Endometrium (tissue), 2 donors: ENCODE measurements around the gene BRD3OS.

Source experiments
- FAIRE-seq: peaks from 2 replicates; lab custom pipeline; 2012; peaks lifted over from hg19 to GRCh38; lab: Jason Lieb, UNC
- donor health status: control.
- donor health status: control.

The BRD3OS gene

DNA sequence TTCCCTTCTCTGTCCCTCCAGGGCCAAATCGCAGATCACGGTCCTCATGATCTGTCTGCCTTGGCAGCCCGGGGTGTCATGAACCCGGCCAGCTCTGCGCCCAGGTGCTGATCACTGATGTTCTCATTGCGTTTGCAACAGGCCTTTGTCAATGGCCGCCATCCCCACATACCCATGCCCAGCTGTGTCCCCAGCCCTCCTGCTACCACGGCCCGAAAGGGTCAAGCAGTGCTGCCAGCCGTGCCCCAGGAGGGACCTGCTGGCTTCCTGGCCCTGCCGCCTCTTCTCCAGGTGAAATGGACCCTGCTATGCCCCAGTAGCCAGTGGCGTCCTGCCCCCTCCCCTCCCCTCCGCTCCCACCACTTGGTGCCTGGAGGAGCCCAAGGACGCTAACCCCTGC is 20.4 kb upstream of the BRD3OS start:
- no peak for FAIRE-seq

DNA sequence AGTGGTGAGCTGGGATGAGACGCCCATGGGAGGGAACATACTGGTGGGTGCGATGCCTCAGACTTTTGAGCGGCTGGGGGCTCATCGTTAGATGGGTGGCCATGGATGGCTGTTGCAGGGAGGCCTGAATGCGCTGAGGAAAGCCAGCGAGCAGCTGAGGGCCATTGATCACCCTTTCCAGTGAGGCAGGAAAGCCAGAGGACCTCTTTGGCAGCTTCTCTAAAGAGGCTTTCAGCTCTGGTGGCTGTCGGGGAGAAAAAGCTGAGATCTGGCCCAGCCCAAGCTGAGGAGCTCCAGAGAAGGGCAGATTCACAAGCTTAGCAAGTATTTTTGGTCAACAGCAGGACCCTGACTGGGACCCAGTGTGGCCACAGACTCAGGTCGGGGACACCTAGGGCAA is 19.9 kb upstream of the BRD3OS start:
- FAIRE-seq: no peak

DNA sequence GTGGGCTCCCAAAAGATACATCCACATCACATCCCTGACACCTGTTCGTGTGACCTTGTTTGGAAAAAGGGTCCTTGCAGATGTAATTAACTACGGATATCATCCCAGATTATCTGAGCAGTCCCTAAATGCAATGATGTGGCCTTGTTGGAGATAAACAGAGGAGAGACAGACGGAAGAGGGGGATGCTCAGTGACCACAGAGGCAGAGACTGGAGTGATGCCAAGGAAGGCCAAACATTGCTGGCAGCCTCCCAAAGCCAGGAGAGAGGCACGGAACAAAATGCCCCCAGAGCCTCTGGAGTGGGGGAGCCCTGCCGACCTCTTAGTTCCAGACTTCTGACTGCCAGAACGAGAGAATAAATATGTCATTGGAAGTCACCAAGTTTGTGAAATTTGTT is 18.1 kb upstream of the BRD3OS start:
- FAIRE-seq: no peak

DNA sequence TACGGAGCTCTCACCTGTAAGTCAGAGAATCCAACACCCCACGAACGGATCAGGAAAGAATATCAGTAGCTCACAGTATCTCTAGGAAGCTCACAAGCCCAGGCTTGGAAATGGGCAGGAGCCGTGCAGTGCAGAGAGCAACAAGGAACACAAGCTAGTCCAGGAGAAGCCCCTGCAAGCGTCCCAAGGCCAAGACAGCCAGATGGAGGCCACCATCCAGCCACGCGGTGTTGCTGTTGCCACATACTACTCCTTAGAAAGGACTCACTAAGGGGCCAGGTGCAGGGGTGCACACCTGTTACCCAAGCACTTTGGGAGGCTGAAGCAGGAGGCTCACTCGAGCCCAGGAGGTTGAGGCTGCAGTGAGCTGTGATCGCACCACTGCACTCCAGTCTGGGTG is 17.7 kb upstream of the BRD3OS start:
- FAIRE-seq: no peak

DNA sequence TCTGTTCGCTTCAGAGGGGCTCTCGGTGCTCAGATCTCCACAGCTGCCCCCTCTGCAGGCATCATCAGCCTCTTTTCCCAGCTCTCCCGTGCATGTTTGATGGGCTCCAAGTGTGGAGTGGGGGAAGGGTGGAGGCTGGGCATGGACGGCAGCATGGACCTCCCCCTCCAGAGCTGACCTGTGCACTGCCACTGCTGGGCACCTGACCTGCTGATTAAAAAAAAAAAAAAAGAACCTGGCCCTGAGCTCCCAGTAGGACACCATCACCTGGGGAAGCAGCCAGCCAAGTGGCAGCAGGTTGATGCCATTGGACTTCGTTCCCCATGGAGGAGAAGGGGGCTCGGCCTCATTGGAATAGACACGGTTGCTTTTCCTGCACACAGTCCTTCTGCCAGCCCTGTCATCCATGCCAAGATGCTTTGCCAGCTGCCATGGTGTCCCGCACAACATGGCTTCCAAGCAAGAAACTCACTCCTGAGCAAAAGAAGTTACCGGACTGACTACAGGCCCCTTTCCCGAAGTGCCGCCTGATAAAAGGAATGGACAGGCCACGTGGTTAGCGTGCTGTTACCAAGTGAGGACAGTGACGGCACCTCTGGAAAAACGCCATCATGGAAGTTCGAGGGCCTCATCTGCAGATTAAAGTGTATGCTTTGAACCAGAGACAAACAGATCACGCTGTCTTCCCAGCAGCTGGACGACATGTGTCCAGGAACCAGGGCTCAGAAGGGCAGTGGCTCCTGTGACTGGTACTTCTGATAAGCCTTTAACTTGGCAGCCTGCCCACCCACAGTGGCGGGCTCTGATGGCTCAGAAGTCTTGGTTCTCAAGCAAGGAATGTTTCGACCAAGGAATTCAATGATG is 14.7 kb upstream of the BRD3OS start:
- FAIRE-seq: no peak

DNA sequence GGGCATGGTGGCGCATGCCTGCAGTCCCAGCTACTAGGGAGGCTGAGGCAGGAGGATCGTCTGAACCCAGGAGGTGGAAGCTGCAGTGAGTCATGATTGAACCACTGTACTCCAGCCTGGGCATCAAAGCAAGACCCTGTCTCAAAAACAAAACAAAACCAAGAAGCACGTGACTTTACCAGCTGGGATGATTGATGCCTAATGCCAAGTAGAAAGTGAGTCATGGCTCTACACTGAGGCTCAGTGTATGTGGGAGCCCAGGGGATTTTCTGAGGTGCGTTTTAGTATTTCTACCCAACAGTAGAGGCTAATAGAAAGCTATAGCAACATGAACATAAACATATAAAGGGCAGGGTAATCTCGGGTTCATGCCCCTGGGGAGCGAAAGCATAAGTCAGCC is 13.9 kb upstream of the BRD3OS start:
- FAIRE-seq: no peak

DNA sequence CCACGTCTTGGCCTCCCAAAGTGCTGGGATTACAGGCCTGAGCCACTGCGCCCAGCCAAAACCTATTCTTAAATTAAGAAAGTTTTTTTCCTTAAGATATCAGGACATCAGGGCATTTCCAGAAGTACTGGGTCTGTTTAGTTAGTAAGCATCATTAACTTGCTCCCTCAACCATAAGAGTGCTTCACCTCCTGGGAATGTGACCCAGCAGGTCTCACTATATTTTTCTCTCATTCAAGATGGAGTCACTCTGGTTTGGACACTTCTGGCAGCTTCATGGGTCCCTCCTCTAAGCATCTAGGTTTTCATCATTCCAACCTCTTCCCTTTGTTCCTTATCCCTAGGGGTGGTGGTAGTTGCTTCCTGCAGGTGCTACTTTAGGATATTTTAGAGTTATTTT is 10.3 kb upstream of the BRD3OS start:
- no peak for FAIRE-seq

DNA sequence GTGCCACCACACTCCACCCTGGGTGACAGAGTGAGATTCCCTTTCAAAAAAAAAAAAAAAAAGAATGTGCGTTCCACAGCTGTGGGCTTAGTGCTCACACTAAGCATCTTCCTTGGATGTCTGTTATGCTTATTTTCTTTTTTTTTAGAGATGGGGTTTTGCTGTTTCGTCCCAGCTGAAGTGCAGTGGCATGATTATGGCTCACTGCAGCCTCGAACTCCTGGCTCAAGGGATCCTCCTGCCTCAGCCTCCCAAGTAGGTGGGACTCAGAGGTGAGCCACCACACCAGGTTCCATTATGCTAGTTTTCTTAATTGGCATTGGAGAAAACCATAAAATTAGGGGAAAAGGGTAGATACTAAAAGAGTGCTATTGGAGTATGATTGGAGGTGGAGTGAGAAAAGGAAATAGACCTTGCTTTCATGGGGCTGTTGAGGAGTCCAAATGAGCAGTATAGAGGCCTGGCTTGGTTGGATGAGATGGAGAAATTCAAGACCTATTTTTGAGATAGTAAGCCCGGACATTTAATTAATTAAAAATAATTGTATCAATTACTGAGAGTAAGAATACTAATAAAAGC is 978 bp upstream of the BRD3OS start:
- FAIRE-seq: no peak

DNA sequence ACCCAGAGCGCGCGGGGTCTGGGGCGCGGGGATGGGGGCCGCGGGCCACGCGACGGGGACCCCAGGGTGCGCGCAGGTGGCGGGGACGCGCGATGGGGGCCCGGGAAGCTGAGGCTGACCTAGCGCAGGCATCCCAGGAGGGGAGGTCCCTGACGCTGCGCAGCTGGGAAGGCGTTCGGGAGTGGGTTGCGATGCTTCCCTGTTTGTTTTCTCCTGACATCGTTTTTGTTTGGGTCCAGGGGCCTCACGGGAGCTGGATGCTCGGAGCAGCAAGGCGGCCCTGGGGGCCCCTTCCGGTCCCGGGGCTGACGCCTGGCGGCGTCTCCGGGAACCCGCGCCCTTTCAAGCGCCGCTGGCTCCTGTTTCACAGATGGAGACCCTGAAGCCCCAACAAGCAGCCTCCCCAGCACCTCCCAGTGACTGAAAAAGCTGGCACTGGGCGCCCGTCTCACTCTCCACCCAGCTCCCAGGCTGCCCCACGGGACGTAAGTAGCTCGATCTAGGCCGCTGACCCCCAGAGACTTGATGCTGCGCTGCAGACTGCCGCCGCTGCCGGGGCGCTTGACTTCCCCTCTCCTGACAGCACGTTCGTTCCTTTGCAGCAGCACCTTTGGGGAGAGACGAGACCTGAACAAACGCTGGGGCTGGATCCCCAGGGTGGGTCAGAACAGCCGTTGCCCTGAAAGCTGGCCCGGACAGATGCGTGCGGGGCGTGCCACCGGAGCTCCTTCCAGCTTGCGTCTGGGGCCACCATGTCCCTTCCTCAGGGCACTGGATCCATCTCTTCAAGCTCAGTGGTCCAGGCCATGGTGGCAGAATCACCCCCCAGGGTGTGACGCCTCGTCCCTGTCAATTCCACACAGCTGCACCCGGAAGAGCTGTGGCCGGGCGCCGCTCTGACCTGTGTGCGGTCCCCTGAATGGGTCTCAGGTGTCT is 593 bp downstream of the BRD3OS start:
- FAIRE-seq: no peak

DNA sequence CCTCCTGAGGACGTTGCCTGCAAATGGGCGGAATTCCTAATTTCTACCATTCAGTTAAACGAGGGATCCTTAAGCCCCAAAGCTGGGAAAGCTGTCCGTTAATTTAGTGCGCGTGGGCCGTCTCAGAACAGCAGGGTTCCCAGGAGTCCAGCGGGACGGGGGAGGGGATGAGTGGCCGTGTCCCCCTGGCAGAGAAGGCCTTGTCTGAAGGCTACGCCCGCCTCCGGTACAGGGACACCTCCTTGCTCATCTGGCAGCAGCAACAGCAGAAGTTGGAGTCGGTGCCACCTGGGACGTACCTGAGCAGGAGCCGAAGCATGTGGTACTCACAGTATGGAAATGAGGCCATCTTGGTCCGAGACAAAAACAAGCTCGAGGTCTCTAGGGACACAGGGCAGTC is 1.3 kb downstream of the BRD3OS start:
- no peak for FAIRE-seq

DNA sequence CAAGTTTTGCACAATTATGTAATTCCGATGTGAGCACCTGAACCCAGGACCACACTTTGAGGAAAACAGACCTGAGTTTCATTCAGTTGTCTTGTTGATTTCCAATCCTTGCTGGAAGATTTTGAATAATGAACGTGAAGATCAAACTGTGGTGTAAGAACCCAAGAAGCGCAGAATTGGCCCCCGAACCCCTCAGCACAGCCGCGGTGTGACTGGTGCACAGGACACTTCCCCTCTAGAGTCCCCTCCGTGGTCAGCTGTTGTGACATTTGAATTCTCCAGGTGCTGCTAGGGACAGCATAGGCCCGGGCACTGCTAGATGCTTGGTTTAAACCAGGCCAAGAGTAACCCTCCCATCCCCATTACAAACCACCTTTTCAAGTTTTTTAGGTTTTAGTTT is 1.7 kb downstream of the BRD3OS start:
- FAIRE-seq: no peak

DNA sequence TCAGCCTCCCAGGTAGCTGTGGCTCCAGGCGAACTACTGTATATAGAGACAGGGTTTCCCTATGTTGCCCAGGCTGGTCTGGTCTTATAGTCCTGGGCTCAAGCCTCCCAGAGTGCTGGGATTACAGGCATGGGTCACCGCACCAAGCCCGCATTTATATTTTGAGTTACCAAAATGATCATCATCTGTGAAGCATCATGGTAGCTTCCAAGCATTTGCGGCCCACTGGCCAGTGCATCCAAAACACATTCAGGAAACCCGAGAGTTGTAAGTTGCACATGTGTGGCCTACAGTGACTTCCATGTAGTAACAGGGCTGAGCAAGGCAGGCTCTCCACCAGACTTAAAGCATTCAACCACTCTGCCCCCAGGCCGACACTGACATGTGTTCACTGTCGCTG is 2.3 kb downstream of the BRD3OS start:
- no peak for FAIRE-seq

DNA sequence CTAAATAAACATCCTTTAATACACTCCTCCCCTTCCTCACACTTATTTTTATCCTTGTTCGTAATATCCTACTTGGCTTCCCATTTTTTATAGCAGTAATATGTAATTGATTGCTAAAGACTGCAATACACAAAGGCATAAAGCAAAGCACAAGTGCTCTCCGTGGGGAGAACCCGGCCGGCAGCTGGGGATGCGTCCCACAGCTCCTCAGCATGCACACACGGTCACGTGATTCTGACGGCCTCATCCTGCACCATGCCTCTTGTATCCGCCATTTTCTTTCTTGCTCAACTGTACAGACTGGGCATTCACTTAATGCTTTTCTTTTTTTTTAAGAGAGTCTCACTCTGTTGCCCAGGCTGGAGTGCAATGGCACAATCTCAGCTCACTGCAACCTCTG is 2.8 kb downstream of the BRD3OS start:
- no peak for FAIRE-seq

DNA sequence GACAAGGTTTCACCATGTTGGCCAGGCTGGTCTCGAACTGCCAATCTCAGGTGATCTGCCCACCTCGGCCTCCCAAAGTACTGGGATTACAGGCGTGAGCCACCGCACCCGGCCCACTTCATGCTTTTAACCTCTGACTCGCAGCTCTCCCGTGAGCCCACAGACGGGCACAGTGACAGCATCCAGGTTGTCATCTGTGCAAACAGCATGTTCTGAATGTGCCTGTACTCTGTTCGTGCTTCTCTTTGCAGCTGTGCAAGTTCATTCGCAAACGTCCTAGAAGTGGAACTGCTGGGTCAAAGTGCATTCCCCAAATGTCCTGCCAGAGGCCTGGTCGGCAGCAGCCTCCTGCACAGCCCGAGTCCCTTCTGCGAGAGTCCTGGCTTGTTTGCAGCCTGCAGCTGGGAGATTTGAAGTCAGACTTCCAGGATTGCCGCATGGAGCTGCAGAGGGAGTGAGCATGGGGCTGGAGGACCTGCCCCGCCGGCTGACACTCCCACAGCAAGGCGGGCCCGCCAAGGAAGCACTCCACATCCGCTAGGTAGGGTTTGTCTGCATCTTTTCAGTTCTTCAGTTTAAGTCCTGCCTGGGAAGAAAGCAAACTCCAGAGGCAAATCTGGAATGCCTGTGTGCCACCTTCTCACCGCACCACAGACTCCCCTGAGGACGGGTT is 3.4 kb downstream of the BRD3OS start:
- no peak for FAIRE-seq

DNA sequence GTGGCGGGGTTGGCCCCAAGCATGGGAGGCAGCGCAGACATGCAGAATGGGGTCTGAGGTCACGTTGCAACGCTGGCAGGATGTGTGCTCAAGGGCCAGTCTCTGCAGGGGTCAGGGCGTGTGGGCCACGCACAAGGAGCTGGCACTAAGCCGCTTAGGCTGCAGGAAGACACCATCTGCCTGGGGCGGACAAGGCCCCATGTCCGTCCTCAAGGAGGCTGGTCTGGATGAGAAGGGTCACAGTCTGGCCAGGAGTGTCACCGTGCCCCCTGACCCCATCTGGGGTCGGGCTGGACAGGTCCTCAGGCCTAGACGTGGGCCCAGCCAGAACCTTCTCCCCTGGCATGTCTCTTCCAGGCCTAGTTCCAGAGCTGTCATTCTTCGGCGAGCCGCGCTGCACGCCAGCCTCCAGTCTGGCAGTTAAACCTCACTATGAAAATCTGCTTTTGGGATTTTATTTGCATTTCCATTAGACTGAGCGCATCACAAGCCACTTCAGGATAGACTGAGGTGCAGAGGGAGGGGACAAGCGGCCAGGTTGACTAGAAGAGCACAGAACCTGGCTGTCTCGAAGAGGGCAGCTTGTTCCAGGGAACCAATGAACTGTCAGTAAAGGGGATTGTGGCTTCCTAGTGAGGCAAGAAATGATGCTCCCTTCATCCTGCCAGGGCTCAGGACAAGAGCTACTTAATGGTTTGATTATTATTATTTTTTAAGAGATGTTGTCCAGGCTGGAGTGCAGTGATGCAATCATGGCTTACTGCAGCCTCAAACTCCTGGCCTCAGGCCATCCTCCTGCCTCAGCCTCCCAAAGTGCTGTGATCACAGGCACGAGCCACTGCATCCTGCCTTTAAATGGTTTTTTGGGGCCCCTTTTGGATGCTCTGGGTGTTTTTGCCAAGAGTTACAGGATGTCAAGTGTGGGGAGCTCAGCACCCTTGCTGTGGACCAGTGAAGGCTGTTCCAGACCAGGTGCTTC is 4.3 kb downstream of the BRD3OS start:
- no peak for FAIRE-seq

DNA sequence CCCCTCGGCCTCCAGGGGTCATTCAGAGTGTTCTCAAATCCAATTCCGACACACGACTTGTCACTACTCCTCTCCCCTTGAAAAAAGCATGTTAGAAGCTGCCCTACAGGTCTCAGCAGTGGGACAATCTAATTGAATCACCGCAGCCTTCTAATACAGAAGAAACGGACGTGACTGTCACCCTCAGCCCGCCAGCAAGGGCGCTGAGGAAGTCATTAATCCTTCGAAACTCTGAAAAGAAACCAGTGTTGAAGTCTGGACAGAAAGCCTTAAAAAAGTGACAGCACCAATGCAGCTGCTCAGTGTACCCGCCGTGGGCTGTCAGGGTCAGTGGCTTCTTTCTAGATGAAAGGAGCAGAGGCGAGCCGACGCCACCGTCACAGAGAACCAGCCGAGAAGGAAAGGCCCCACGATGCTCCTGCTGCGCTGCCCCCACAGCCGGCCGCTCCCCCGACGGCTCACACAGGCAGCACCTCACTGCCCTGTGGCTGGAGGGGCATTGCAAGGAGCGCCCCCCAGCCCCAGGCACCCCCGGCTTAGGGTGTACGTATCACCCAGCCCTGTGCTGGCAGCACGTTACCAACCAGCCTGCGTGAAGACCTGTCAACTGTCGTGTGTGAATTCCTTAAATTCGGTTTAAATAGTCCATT is 5.7 kb downstream of the BRD3OS start:
- FAIRE-seq: no peak

DNA sequence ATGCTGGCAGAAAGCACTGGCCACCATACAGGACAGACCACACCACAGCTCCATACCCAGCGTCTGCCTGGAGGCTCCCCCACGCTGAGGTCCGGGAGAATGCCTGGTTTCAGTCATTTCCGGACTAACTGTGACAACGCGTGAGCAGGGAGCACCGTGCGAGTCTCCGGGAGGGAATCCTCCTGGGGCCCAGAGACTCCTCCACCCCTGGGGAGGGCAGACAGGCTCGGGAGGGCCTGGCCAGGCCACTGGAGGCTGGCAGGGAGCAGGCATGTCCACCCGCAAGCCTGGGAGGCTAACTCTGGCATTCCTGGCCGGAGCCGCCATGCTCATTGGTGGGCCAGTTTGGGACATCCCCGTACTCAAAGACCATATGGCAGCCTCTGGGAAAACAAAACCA is 6.5 kb downstream of the BRD3OS start:
- FAIRE-seq: no peak

DNA sequence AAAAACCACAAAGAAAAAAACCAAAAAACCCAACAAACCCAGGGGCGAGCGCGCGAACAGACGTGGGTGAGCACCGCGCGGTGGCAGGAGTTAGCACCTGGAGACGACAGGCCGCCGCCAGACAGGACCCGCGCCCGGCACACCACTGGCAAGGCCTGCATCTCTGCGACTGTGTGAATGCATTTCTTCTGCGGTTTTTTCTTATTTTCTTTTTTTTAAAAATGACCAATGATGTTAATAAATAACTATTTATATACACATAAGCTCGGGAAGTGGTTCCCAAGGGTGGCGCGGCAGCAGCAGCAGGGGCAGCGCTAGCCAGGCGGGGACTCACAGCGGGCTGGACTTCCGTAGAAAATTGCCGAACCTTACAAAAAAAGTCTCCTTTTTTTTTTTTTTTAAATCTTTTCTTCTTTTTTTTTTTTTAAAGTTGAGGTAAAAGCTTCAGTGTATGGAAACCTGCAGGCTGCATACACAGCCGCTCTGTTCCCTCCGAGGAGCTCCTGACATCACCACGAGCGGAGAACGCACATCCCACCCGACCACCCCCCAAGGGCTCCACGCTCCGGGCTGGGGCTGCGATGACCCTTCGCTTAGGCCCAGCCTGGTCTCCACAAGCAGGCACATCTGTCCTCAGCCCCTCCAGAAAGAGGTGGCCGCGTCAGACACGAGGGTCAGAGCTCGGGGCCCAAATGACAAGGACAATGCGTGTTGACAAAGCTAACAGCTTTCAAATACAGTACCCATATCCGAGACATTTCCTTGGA is 7.4 kb downstream of the BRD3OS start:
- FAIRE-seq: no peak

DNA sequence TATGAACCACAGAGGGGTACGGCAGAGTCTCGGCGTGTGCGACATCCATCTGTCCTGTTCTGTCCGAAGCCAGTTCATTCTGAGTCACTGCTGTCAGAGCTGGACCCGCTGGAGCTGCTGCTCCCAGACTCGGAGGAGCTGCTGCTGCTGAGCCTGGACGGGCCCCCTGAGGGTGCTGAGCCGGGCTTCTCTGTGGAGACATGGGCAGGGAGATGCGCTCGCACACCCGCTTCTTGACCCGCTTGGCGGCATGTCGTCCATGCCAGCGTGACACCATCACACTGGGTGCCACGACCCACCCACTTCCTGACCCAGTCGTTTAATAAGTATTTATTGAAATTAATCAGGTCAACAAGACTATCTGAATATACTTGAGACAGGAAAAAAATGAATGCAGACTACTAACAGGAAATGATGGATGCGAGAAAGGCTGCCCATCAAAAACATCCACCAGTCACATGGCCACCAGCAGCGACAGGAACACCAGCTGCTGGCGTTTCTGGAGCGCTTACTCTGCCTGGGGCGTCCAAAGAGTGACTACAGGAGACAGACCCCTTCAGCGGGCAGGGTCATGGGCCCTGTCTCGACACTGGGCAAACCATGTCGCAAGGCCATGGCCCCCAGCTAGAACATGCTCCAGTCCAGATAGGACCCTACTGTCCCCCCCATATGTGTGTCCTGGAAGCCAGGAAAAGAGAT is 8.4 kb downstream of the BRD3OS start:
- FAIRE-seq: no peak
